OCI-LY3 (cell line): Measurements from ENCODE around the gene CWC27.
"Not testable (repeated sequence)": the region's sequence is repeated elsewhere in the genome, so short reads cannot be mapped to it uniquely, and the experiment has no call there.

Experiments
- H2AFZ ChIP-seq: fragments of 200-600, 300-600 bp; shearing (Covaris generic); 2 replicates; pipeline ENCODE4 v1.6.0; 2014; ENCODE audit warnings: antibody characterized with exemption, low read depth, low read length
- H3K27ac ChIP-seq: fragments of 200-600, 300-600 bp; sonication (generic); 2 replicates; pipeline ENCODE4 v1.5.1; 2014; ENCODE audit warnings: mild to moderate bottlenecking, low read length, moderate library complexity, mixed read lengths
- H3K27me3 ChIP-seq: fragments of 200-600, 300-600 bp; sonication (generic); 2 replicates; pipeline ENCODE4 v1.6.1; 2014; ENCODE audit warnings: low read depth, low read length, mixed read lengths
- H3K36me3 ChIP-seq: fragments of 200-600, 300-600 bp; sonication (generic); replicated peaks from 2 replicates; pipeline ENCODE3; 2014; ENCODE audit warnings: low read depth, low read length, mixed read lengths
- H3K4me1 ChIP-seq: fragments of 300-600, 200-600 bp; sonication (generic); 2 replicates; pipeline ENCODE4 v1.6.1; 2014; ENCODE audit warnings: low read length, mixed read lengths
- H3K4me2 ChIP-seq: fragments of 200-600, 300-600 bp; sonication (generic); 2 replicates; pipeline ENCODE4 v1.6.1; 2014; ENCODE audit warnings: low read length, mixed read lengths
- H3K4me3 ChIP-seq: fragments of 300-600, 200-600 bp; sonication (generic); 2 replicates; pipeline ENCODE4 v1.5.1; 2014; ENCODE audit warnings: antibody characterized with exemption, mild to moderate bottlenecking, low read length, moderate library complexity
- H3K79me2 ChIP-seq: fragments of 300-600, 200-600 bp; shearing (Covaris generic); 2 replicates; pipeline ENCODE4 v1.6.1; 2014; ENCODE audit warnings: mild to moderate bottlenecking, low read length, mixed read lengths
- H3K9ac ChIP-seq: fragments of 300-600, 200-600 bp; shearing (Covaris generic); 2 replicates; pipeline ENCODE4 v1.6.0; 2014; ENCODE audit warnings: mild to moderate bottlenecking, low read length, moderate library complexity
- H3K9me3 ChIP-seq: fragments of 200-600, 300-600 bp; shearing (Covaris generic); 2 replicates; pipeline ENCODE4 v1.6.1; 2014; ENCODE audit warnings: low read length, mixed read lengths; ENCODE audit not compliant: insufficient read depth
- H4K20me1 ChIP-seq: fragments of 200-600, 300-600 bp; sonication (generic); 2 replicates; pipeline ENCODE4 v1.6.1; 2016; ENCODE audit warnings: low read length, mixed read lengths; ENCODE audit not compliant: insufficient read depth
- CTCF ChIP-seq: fragments of 200-600, 300-600 bp; sonication (generic); IDR thresholded peaks from 2 replicates; pipeline ENCODE4 v1.5.1; 2014; ENCODE audit warnings: antibody characterized with exemption, low read length, low read depth
- EZH2phosphoT487 ChIP-seq: fragments of 200-600 bp; shearing (Covaris generic); IDR thresholded peaks from 2 replicates; pipeline ENCODE4 v1.6.1; 2018; ENCODE audit warnings: antibody characterized with exemption, mixed run types, low read depth

The CWC27 gene

GRCh38 chr5:64887910-64888309 lies 119.2 kb downstream of the CWC27 start:
- H3K79me2 ChIP-seq, result no peaks in the 10 kb centered on the region
- H4K20me1 ChIP-seq, result no peaks in the 10 kb centered on the region
- H3K4me2 ChIP-seq, result no peak overlapping the region
- H3K27me3 ChIP-seq, result no peaks in the 10 kb centered on the region
- no peak overlapping the region for H2AFZ ChIP-seq
- TF ChIP-seq CTCF (no peak), EZH2phosphoT487 (no peak)
- no peaks in the 10 kb centered on the region for H3K36me3 ChIP-seq
- no peak overlapping the region for H3K4me3 ChIP-seq
- H3K9me3 ChIP-seq, result no peaks in the 10 kb centered on the region
- no peak overlapping the region for H3K27ac ChIP-seq
- peaks cover 4% of the 10 kb centered on the region; the same call in 1 of the 2 replicates for H3K4me1 ChIP-seq
- no peak overlapping the region for H3K9ac ChIP-seq

- H3K36me3 ChIP-seq, result no peaks in the 10 kb centered on the region
- no peak overlapping the region for H3K4me2 ChIP-seq
- no peak overlapping the region for H2AFZ ChIP-seq
- H3K79me2 ChIP-seq, result no peaks in the 10 kb centered on the region
- no peaks in the 10 kb centered on the region for H3K9me3 ChIP-seq
- H3K27me3 ChIP-seq, result no peaks in the 10 kb centered on the region
- no peak overlapping the region for H3K9ac ChIP-seq
- H3K4me3 ChIP-seq, result no peak overlapping the region
- TF ChIP-seq EZH2phosphoT487 (no peak), CTCF (no peak)
- no peaks in the 10 kb centered on the region for H4K20me1 ChIP-seq
- H3K4me1 ChIP-seq, result no peaks in the 10 kb centered on the region
- H3K27ac ChIP-seq, result no peak overlapping the region
Observed at GRCh38 chr5:64895748-64896147, 127.0 kb downstream of the CWC27 start.

GRCh38 chr5:64899838-64900237 lies 131.1 kb downstream of the CWC27 start:
- H4K20me1 ChIP-seq, result no peaks in the 10 kb centered on the region
- H3K27ac ChIP-seq, result no peak overlapping the region
- no peak overlapping the region for H3K4me2 ChIP-seq
- TF ChIP-seq EZH2phosphoT487 (no peak), CTCF (no peak)
- peaks cover 6% of the 10 kb centered on the region; the same call in 1 of the 2 replicates for H3K4me1 ChIP-seq
- H2AFZ ChIP-seq, result no peak overlapping the region
- no peak overlapping the region for H3K9ac ChIP-seq
- no peak overlapping the region for H3K4me3 ChIP-seq
- H3K79me2 ChIP-seq, result no peaks in the 10 kb centered on the region
- H3K27me3 ChIP-seq, result no peaks in the 10 kb centered on the region
- H3K9me3 ChIP-seq, result no peaks in the 10 kb centered on the region
- H3K36me3 ChIP-seq, result no peaks in the 10 kb centered on the region

GRCh38 chr5:64900618-64901017 lies 131.9 kb downstream of the CWC27 start:
- Histone ChIP-seq H3K27me3 (no peaks in the 10 kb centered on the region), H3K36me3 (no peaks in the 10 kb centered on the region), H4K20me1 (no peaks in the 10 kb centered on the region), H3K27ac (no peak overlapping the region), H2AFZ (no peak overlapping the region), H3K79me2 (no peaks in the 10 kb centered on the region), H3K4me2 (no peak overlapping the region), H3K9me3 (no peaks in the 10 kb centered on the region), H3K4me1 (peaks cover 6% of the 10 kb centered on the region; the same call in 1 of the 2 replicates), H3K9ac (no peak overlapping the region), H3K4me3 (no peak overlapping the region)
- TF ChIP-seq EZH2phosphoT487, result no peak
- no peak for TF ChIP-seq CTCF

GRCh38 chr5:64907399-64907798 lies 138.7 kb downstream of the CWC27 start:
- H3K4me2 ChIP-seq, H3K9ac ChIP-seq, H4K20me1 ChIP-seq, H3K27ac ChIP-seq, H3K27me3 ChIP-seq, H3K79me2 ChIP-seq, H2AFZ ChIP-seq, H3K9me3 ChIP-seq, H3K36me3 ChIP-seq, H3K4me3 ChIP-seq: not testable (repeated sequence)
- peaks cover 10% of the 10 kb centered on the region for H3K4me1 ChIP-seq
